Tibial nerve (tissue), 4 donors: ENCODE results near the gene LST1. TPM values are rescaled to one million over a fixed set of nuclear protein-coding genes. Genes with fewer than 3 reads are reported as not detected.
A peak's percentile ranks its signal among the peaks of the same experiment; 100 is the strongest.

Experiments used
- DNase-seq, 2 donors: peaks; one replicate each; pipeline ENCODE4 v3.0.0-alpha.2; 2019; ENCODE audit warnings: low spot score in 2 of 2
- H3K27ac ChIP-seq, 4 donors: fragments of 200-600 bp; sonication (generic) in 3 of 4; one replicate each; pipeline ENCODE4 v1.5.1; 2017 to 2019; ENCODE audit warnings: mild to moderate bottlenecking in 1 of 4
- H3K27me3 ChIP-seq, 2 donors: fragments of 200-600 bp; sonication (generic) in 1 of 2; one replicate each; pipeline versions ENCODE4 v1.5.1 to v1.6.0; 2017 to 2019
- H3K36me3 ChIP-seq, 3 donors: fragments of 200-600 bp; sonication (generic); one replicate each; pipeline ENCODE4 v1.5.1; 2018 to 2019
- H3K4me1 ChIP-seq, 4 donors: fragments of 200-600 bp; sonication (generic) in 3 of 4; one replicate each; pipeline ENCODE4 v1.5.1; 2017 to 2019
- H3K4me3 ChIP-seq, 4 donors: fragments of 200-600 bp; sonication (generic) in 3 of 4; one replicate each; pipeline ENCODE4 v1.5.1; 2017 to 2019; ENCODE audit warnings: mild to moderate bottlenecking in 1 of 4, moderate library complexity in 1 of 4
- H3K9me3 ChIP-seq, 4 donors: fragments of 200-600 bp; sonication (generic) in 3 of 4; one replicate each; pipeline ENCODE4 v1.5.1; 2017 to 2019
- EP300 ChIP-seq, 2 donors: sonication (generic); formaldehyde crosslinking; IDR thresholded peaks; one replicate each; pipeline ENCODE4 v1.6.1; 2017; ENCODE audit warnings: antibody characterized with exemption in 2 of 2, mild to moderate bottlenecking in 1 of 2
- POLR2A ChIP-seq, 2 donors: fragments of 450-650 bp; IDR thresholded peaks; one replicate each; pipeline ENCODE4 v1.6.1; 2017; ENCODE audit warnings: antibody characterized with exemption in 2 of 2, mild to moderate bottlenecking in 2 of 2, moderate library complexity in 2 of 2
- WGBS, 2 donors: methylation state at CpG; one replicate each; pipeline ENCODE4 v1.1.5; 2018; 5-methylcytosine and 5-hydroxymethylcytosine counted together
- total RNA-seq, 4 donors: library from RNA; depleted of rRNA; stranded (reverse); fragments of >200 nt; gene quantifications; one replicate each; pipeline ENCODE4 v1.1.0, GENCODE V29; 2016
- TF ChIP-seq, protein P1 (sequence below), 5 experiments: fragments of 200-600 bp in 3 of 5; fragments of 450-650 bp in 2 of 5; sonication (generic) in 3 of 5; IDR thresholded peaks; one replicate each; pipeline ENCODE4 v1.5.1; 2016 to 2019; ENCODE audit warnings: antibody characterized with exemption in 5 of 5, mild to moderate bottlenecking in 3 of 5, moderate library complexity in 2 of 5

Gene LST1
- total RNA-seq: 10 to 100 TPM; 15.7 to 86.5 (median 20.8) TPM

DNA sequence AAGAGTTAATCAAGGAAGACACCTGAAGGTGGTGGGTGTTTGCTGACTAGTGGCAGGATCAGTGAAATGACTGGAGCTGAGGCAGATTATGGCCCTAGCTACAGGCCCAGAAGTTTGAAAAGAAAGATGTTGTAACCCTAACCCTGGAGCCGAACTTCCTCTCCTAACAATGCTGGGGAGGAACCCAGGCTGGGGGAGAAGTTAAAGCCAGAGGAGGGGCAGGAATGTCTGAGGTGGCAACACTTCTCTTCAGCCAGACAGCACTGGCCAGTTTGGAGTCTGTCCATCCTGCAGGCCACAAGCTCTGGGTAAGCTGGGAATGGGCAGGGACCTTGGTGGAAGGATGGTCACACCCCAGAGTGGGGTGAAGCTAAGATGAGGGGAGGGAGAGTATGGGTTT is at the start of gene LST1:
Gene LST1 (plus strand): TSS at position 270 of the 400 bp plus-strand sequence. CDS start 1,023 bp downstream, outside the sequence.
- Histone ChIP-seq H3K4me1 (peaks cover 0 to 24% (median 9%) of the 10 kb centered on the region in 4 donors), H3K36me3 (no peaks in the 10 kb centered on the region), H3K27me3 (peaks cover 0 to 11% of the 10 kb centered on the region in 2 donors), H3K9me3 (no peaks in the 10 kb centered on the region), H3K27ac (peak within 1 kb of the TSS in 1 of 4 donors; percentile 21), H3K4me3 (peak within 1 kb of the TSS in 1 of 4 donors; percentile 17)
- TF ChIP-seq, protein P1, sequence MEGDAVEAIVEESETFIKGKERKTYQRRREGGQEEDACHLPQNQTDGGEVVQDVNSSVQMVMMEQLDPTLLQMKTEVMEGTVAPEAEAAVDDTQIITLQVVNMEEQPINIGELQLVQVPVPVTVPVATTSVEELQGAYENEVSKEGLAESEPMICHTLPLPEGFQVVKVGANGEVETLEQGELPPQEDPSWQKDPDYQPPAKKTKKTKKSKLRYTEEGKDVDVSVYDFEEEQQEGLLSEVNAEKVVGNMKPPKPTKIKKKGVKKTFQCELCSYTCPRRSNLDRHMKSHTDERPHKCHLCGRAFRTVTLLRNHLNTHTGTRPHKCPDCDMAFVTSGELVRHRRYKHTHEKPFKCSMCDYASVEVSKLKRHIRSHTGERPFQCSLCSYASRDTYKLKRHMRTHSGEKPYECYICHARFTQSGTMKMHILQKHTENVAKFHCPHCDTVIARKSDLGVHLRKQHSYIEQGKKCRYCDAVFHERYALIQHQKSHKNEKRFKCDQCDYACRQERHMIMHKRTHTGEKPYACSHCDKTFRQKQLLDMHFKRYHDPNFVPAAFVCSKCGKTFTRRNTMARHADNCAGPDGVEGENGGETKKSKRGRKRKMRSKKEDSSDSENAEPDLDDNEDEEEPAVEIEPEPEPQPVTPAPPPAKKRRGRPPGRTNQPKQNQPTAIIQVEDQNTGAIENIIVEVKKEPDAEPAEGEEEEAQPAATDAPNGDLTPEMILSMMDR (IDR thresholded peaks at IDR 0.05): no peak
- TF ChIP-seq POLR2A (IDR thresholded peaks at IDR 0.05) (no peak), EP300 (IDR thresholded peaks at IDR 0.05) (no peak)
- DNase-seq: peak in 1 of 2 donors; percentile 10
- WGBS, 2 donors: 57 to 61% methylated on average over 1 of the region's 1 CpG

DNA sequence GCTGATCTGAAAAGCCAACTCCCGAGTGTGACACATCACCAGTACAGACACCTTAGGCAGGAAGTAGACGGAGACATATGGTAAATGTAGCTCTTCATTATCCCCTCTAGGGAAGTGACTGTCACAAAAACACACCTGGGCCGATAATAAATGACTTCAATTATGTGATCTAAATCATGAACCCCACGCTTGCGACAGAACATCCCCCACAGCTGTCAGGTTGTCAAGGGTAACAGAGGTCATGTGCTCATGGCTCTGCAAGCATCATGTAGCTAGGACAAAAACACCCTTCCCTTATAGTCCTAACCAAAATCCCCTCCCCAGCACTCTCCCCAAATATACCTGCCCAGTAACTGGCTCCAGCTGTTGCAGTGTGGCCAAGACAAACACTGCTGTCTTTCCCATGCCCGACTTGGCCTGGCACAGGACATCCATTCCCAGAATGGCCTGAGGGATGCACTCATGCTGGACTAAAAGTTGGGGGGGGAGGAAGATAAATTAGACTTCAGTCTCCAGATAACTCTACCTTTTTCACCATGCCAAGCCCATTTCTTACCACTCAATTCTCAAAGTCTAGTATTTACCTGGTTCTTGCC is 47.2 kb upstream of the LST1 start:
- no peak for DNase-seq
- H3K4me3 ChIP-seq: peak overlapping the region in 1 of 4 donors; percentile 76
- WGBS, 2 donors: 62 to 67% methylated on average over 6 of the region's 6 CpGs
- peak overlapping the region in 1 of 4 donors; percentile 99 for H3K27ac ChIP-seq
- no peaks in the 10 kb centered on the region for H3K27me3 ChIP-seq
- H3K36me3 ChIP-seq: peaks cover 0 to 65% (median 39%) of the 10 kb centered on the region in 3 donors
- H3K4me1 ChIP-seq: peaks cover 4 to 55% (median 25%) of the 10 kb centered on the region in 4 donors
- TF ChIP-seq, protein P1 (IDR thresholded peaks at IDR 0.05): no peak
- TF ChIP-seq POLR2A (IDR thresholded peaks at IDR 0.05) (no peak), EP300 (IDR thresholded peaks at IDR 0.05) (no peak)
- H3K9me3 ChIP-seq: no peaks in the 10 kb centered on the region

- Histone ChIP-seq H3K4me3 (peak overlapping the region; percentile 65 to 84 (median 74)), H3K27me3 (no peaks in the 10 kb centered on the region), H3K4me1 (peaks cover 4 to 55% (median 25%) of the 10 kb centered on the region in 4 donors), H3K36me3 (peaks cover 0 to 47% (median 28%) of the 10 kb centered on the region in 3 donors), H3K9me3 (no peaks in the 10 kb centered on the region), H3K27ac (peak overlapping the region; percentile 93 to 99 (median 98))
- DNase-seq: no peak
- TF ChIP-seq POLR2A (IDR thresholded peaks at IDR 0.05) (no peak), EP300 (IDR thresholded peaks at IDR 0.05) (no peak)
- TF ChIP-seq, protein P1 (IDR thresholded peaks at IDR 0.05): no peak
- 8 to 11% methylated on average over 4 of the region's 4 CpGs for WGBS, 2 donors
Measured at GRCh38 chr6:31540640-31541039, 45.4 kb upstream of the LST1 start.

DNA sequence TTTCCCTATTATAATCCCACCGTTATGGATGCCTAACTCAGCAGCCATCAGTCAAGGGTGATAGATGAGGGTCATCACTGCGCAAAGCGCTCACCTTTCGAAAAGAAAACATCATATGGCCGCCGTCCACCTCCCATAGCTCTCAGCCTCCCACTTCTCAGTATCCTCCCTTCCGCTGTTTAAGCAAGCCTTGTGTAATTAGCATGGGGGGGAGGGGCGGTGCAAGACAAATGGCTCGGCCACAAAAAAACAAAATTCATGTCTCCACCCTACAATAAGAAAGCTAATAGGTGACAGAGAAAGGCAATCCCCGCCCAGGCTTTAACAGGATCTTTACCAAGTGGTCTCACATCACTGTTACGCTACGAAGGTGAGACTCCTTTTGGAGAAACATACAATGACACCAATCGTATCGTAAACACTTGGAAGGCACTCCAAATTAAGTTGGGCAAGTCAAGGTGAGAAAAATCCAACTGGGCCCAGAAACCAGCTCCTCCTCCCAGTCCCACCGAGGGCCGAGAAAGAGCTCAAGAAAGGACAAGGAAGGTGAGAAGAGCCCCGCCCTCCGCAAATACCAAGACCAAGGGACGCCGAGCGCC is 44.9 kb upstream of the LST1 start:
- DNase-seq: peak in 1 of 2 donors; percentile 66
- TF ChIP-seq POLR2A (IDR thresholded peaks at IDR 0.05): no peak
- TF ChIP-seq, protein P1 (IDR thresholded peaks at IDR 0.05): no peak
- TF ChIP-seq EP300 (IDR thresholded peaks at IDR 0.05): no peak
- H3K27ac ChIP-seq: peak overlapping the region; percentile 93 to 99 (median 98)
- peaks cover 4 to 59% (median 25%) of the 10 kb centered on the region in 4 donors for H3K4me1 ChIP-seq
- no peaks in the 10 kb centered on the region for H3K27me3 ChIP-seq
- WGBS, 2 donors: 0 to 1% methylated on average over 21 of the region's 21 CpGs
- peaks cover 0 to 42% (median 25%) of the 10 kb centered on the region in 3 donors for H3K36me3 ChIP-seq
- no peaks in the 10 kb centered on the region for H3K9me3 ChIP-seq
- peak overlapping the region; percentile 65 to 84 (median 74) for H3K4me3 ChIP-seq
